ENCODE results near the gene PPFIA1.
"Not testable (repeated sequence)": the region's sequence is repeated elsewhere in the genome, so short reads cannot be mapped to it uniquely, and the experiment has no call there.

PPFIA1 gene

DNA sequence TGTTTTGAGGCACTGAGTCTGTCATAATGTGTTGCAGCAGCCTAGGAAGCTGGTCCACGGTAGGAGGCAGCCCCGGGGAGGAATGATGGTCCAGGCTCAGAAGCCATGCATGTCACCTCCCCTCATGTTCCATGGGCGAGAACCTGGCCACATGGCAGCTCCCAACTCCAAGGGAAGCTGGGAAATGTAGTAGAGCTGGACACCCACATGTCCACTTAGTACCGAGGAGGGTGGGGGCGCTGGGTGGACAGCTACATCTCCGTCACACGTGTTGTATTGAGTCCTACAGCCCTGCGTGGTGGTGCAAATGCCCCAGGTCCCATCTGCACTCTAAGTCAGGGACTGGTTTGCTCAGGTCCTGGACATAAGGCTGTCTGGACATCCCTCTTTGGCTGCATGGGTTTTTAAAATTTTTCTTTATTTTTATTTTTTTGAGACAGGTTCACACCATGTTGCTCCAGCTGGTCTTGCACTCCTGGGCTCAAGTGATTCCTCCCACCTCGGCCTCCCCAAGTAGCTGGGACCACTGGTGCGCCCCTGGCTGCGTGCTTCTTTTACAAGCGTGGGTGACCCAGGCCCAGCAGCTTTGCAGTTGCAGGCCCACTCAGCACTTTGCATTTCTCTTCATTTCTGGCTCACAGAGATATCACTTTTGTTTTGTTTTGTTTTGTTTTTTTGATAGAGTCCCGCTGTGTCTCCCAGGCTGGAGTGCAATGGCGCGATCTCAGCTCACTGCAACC, 123.9 kb downstream of the PPFIA1 start:
- no peak for DNase-seq (ENCODE audit: low read depth)

DNA sequence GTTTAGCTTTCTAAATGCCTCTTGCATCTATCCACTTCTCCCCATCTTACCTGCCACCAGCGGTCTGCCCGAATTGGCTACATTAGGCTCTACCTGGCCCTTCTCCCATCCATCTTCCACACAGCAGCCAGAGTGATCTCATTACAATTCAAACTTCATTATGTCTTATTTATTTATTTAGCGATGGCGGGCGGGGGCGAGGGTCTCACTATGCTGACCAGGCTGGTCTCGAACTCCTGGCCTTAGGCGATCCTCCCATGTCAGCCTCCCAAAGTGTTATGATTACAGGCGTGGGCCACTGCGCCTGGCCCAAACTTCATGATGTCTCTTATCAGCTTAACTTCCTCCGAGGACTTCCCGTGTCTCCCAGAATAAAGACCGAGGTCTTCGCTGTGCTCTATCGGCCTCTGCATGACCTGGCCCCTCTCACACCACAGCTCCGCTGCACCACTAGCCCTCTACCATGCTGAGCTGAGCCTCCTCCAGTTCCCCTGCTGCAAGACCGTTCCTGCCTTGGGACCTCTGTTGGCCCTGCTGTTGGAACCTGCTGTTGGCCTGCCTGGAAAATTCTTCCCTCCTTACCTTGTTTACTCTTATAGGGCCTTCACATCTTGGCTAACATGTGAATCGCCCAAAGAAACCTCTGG, 127.0 kb downstream of the PPFIA1 start:
- no peak for DNase-seq (ENCODE audit: low read depth)

DNA sequence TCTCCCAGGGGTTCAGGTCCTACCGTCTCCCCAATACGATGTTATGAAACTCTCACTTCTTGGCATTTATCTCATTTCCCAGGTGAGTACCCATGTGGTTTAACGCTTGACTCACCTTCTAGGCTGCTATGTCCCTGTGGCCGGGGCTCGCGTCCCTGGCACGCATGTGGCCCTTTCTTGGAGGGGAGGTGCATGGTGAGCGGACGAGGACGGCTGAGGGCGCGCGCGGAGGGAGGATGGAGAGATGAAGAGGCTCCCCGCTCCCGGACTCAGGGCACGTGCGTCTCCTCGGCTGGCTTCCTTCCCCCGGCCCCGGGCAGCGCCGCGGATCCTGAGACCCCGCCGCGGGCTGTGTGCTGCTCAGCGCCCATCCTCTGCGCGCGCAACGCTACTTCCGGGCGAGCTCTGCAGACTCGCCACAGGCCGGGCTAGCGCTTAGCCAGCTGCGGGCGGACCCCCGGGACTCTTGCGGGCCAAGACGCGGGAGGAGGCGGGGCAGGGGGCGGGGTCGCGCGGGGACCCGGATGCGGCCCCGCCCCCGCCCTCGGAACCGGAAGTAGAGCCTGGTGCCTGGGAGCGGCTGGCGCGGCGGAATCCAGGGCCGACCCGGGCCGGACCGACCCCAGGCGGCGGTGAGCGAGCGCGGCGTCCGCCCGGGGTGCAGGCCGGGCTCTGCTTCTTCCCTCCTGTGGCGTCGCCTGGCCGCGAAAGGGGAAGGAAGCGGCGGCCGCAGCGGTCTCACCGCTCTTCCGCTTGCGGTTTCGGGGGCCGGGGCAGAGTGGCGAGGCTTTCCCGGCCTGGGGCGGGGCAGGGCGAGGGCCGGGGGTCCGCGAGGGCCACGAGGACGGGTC, 127.7 kb downstream of the PPFIA1 start, which contains the start of gene CTTN:
Gene CTTN, plus strand, starts transcription at position 547 of the 851 bp plus-strand sequence. CDS start 8,769 bp downstream, outside the sequence.
- no peak for DNase-seq (ENCODE audit: low read depth)

- DNase-seq (ENCODE audit: low read depth), result no peak
These were observed 128.6 kb downstream of the PPFIA1 start for GRCh38 chr11:70398834-70399680.

GRCh38 chr11:70399681-70400112, 129.2 kb downstream of the PPFIA1 start:
- DNase-seq (ENCODE audit: low read depth), result no peak

GRCh38 chr11:70400643-70401042, 130.2 kb downstream of the PPFIA1 start:
- no peak for DNase-seq (ENCODE audit: low read depth)

- DNase-seq (ENCODE audit: low read depth), result no peak
These were observed 131.5 kb downstream of the PPFIA1 start for GRCh38 chr11:70402016-70402415.

DNA sequence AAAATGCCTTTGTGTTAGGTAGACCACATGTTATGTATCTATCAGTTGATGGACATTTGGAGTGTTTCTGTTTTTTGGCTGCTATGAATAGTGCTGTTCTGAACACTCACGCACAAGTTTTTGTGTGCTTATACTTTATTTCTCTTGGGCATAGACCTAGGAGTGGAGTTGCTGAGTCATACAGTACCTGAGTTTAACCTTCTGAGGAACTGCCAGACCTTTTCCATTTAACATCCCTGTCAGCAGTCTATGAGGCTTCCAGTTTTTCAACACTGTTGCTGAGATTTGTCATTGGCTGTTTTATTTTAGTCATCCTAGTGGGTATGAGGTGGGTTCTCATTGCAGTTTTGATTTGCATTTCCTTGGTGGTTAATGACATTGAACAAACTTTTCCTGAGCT, 132.2 kb downstream of the PPFIA1 start:
- no peak for DNase-seq (ENCODE audit: low read depth)

- no peak for DNase-seq (ENCODE audit: low read depth)
These were observed 133.8 kb downstream of the PPFIA1 start for GRCh38 chr11:70404244-70404643.

- DNase-seq (ENCODE audit: low read depth), result no peak
These were observed 135.3 kb downstream of the PPFIA1 start for GRCh38 chr11:70405679-70406395.

DNA sequence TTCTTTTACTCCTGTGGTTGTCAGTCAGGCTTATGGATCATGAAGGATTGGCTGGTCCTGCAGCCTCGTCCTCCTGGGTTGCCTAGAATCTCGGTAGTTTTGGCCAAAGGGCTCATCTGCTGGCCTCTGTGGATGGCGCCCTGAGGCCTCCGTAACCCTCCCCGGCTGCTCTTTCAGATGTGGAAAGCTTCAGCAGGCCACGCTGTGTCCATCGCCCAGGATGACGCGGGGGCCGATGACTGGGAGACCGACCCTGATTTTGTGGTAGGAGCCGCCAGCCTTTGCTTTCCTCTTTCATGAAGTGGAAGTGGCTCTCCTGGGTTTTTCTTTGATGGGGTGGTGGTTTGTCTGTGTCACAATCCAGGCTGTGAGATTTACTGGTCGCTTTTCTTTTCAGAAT, 136.6 kb downstream of the PPFIA1 start:
- DNase-seq (ENCODE audit: low read depth), result no peak

GRCh38 chr11:70407814-70408213, 137.3 kb downstream of the PPFIA1 start:
- DNase-seq (ENCODE audit: low read depth), result no peak

GRCh38 chr11:70408326-70408725, 137.8 kb downstream of the PPFIA1 start:
- not testable (repeated sequence) for DNase-seq (ENCODE audit: low read depth)

DNA sequence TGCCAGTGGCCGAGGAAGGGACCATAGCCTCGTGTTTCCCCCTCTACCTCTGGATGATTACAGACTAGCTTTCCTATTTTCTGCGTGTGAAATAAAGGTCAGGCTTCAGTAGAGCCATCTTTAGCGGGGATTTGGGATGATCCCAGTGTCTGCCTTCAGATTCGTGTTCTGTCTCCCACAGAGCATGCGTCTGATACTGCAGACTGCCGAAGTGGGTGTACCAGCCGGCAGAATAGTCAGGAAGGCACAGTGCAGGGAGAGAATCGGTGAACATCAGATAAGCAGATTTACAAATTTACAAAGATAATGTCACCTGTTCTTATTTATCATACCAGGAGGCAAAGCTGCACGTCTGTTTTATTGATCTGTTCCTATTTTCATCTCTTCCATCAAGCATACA, 138.9 kb downstream of the PPFIA1 start:
- no peak for DNase-seq (ENCODE audit: low read depth)

- DNase-seq (ENCODE audit: low read depth), result no peak
These were observed 139.4 kb downstream of the PPFIA1 start for GRCh38 chr11:70409871-70410270.

- no peak for DNase-seq (ENCODE audit: low read depth)
These were observed 140.1 kb downstream of the PPFIA1 start for GRCh38 chr11:70410276-70411205.

DNA sequence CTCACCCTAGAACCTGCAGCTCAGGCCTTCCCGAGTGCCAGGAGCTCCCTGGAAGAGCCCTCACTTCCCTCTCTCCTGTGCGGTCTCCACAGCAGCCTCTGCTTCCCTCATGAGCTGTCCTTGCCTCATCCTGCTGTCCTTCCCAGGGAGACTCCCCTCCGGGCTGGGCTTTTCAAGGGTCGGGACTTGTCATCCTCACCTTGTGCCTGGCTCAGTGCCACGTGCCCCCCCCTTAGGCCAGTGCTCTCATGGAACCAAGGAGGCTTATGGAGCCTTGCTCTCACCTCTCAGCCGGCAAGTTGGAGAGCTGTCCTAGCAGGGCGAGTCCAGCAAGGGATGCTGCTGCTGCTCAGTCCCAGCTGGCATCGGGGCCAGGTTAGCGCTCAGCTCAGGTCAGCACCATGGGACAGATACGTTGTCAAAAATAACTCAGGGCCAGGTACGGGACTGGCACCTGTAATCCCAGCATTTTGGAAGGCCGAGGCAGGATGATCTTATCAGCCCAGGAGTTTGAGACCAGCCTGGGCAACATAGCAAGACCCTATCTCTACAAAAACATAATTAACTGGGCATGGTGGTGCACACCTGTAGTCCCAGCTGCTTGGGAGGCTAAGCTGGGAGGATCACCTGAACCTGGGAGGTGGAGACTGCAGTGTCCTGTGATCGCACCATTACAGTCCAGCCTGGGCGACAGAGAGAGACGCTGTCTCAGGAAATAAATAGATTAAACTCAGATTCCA, 141.4 kb downstream of the PPFIA1 start:
- DNase-seq (ENCODE audit: low read depth), result no peak

DNA sequence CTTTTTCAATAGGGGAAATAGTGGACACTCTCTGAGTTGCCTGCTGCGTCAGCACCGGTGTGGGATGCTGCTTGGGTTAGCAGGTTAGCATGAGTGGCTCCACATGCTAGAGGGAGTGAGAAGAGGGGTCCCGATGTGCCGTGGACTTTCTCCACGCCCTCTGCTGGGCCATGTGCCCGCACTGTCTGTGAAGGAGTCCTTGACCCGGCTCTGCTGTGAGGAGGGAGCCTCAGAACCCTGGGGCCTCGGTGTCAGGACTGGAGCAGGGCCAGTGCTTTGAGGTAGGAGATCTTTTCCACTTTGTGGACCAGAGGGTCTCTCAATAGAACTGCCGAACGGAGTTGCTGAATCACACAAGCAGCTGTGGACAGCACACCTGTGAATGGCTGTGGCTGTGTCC, 142.7 kb downstream of the PPFIA1 start:
- DNase-seq (ENCODE audit: low read depth), result no peak

Measured in stimulated activated CD8-positive, alpha-beta memory T cell treated with anti-CD3 and anti-CD28 coated beads, Interleukin-15, amount 100 ng/mL, for 1 hour (primary cell).